Muscle layer of duodenum (tissue), 2 donors: Measurements from ENCODE around the gene CCM2L.

Experiments
- H3K27ac ChIP-seq: one replicate; pipeline ENCODE4 v1.7.0; 2013; ENCODE audit warnings: mild to moderate bottlenecking, low read length
- H3K27me3 ChIP-seq: one replicate; pipeline ENCODE4 v1.7.0; 2013; ENCODE audit warnings: low read depth, mild to moderate bottlenecking, control low read depth, low read length
- H3K36me3 ChIP-seq, 2 donors: one replicate each; pipeline ENCODE4 v1.7.0; 2013; ENCODE audit warnings: low read length in 2 of 2, control low read depth in 1 of 2, mild to moderate bottlenecking in 1 of 2; ENCODE audit not compliant: insufficient read depth in 2 of 2, control insufficient read depth in 1 of 2
- H3K4me1 ChIP-seq, 2 donors: one replicate each; pipeline ENCODE4 v1.7.0; 2013; ENCODE audit warnings: low read length in 2 of 2, mild to moderate bottlenecking in 2 of 2, control low read depth in 1 of 2, moderate library complexity in 1 of 2; ENCODE audit not compliant: insufficient read depth in 2 of 2, control insufficient read depth in 1 of 2
- H3K4me3 ChIP-seq, 2 donors: one replicate each; pipeline ENCODE4 v1.7.0; 2013; ENCODE audit warnings: low read length in 2 of 2, low read depth in 1 of 2, mild to moderate bottlenecking in 1 of 2
- H3K9me3 ChIP-seq, 2 donors: one replicate each; pipeline ENCODE4 v1.7.0; 2013; ENCODE audit warnings: low read length in 2 of 2, control low read depth in 1 of 2, mild to moderate bottlenecking in 1 of 2; ENCODE audit not compliant: control insufficient read depth in 1 of 2
- donor health status: healthy.

The CCM2L gene

DNA sequence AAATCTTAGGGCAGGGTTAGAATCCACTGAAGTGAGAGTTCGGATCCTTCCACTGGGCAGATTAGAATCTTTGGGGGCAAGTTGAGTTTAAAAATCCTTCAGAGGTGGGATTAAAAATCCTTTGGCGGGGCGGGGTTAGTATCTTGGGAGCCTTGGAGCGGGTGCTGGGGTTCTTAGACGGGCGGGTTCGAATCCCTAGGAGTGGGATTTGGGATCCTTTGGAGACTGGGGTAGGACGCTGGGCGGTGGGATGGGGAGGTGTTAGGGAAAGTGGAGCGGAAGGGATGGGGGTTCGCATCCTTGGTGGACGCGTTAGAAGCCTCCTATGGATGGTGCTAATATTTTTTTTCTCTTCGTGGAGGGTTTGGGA, 41.5 kb downstream of the CCM2L start:
- H3K27me3 ChIP-seq: peaks cover 24% of the 10 kb centered on the region
- H3K36me3 ChIP-seq: no peaks in the 10 kb centered on the region
- no peaks in the 10 kb centered on the region for H3K9me3 ChIP-seq
- peak overlapping the region in 1 of 2 donors; percentile 58 for H3K4me3 ChIP-seq
- peak overlapping the region; percentile 16 for H3K27ac ChIP-seq
- peaks cover 0 to 14% of the 10 kb centered on the region in 2 donors for H3K4me1 ChIP-seq

DNA sequence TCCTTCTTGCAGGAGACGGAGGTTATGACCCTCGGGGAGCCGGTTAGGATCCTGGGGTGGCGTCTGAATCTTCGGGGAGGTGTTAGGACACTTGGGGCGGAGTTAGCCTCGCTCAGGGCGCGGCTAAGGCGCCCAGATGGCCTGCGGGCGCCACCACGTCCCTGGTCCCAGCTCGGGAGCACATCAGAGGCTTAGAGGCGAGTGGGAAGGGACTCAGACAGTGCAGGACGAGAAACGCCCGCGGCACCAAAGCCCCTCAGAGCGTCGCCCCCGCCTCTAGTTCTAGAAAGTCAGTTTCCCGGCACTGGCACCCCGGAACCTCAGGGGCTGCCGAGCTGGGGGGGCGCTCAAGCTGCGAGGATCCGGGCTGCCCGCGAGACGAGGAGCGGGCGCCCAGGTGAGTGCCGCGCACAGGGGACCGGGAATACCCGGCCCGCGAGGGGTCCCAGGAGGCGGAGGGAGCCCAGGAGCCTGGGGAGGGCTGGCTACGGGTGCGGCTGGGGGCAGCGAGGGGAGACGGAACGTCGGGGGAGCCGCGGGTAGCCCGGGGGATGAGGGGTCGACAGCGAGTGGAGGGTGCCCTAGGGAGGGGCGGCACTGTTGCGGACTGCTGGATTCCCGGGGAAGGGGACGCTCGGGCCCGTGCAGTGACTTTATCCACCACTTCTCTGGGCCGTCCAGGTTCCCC, 42.0 kb downstream of the CCM2L start, which contains the start of gene HCK:
Gene HCK (plus strand): TSS at position 153 of the 688 bp plus-strand sequence.
- Histone ChIP-seq H3K4me3 (peak within 1 kb of the TSS; percentile 48 to 58), H3K27me3 (peaks cover 24% of the 10 kb centered on the region), H3K36me3 (no peaks in the 10 kb centered on the region), H3K27ac (peak within 1 kb of the TSS; percentile 16), H3K4me1 (peaks cover 0 to 14% of the 10 kb centered on the region in 2 donors), H3K9me3 (no peaks in the 10 kb centered on the region)

DNA sequence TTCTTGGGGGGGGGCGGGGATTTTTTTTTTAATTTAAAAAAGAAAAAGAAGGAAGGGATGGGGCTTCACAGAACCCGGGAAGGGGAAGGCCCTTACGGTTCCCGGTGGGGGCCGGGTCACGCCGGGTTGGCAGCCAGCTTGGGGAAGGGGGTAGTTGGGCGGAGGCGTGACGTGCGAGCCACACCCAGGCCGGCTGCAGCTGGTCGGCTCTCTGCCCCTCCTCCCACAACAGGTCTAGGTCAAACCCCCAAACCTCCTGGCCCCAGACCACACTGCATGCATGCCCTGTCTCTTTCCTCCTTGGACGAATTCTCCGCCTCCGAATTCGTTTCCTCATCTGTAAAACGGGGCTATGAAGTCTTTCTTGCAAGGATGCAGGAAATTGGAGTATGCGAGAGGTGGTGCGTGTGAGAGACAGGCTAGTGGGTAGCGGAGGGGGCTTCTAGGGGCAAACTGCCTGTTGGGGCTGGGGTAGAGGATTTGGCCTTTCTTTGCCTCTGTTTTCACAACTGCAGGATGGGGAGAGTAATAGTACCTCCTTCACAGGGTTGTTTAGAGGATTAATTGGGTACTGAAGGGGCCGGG, 42.6 kb downstream of the CCM2L start:
- Histone ChIP-seq H3K4me1 (peaks cover 0 to 14% of the 10 kb centered on the region in 2 donors), H3K36me3 (no peaks in the 10 kb centered on the region), H3K27me3 (peaks cover 24% of the 10 kb centered on the region), H3K4me3 (peak overlapping the region; percentile 48 to 58), H3K9me3 (no peaks in the 10 kb centered on the region), H3K27ac (no peak overlapping the region)

DNA sequence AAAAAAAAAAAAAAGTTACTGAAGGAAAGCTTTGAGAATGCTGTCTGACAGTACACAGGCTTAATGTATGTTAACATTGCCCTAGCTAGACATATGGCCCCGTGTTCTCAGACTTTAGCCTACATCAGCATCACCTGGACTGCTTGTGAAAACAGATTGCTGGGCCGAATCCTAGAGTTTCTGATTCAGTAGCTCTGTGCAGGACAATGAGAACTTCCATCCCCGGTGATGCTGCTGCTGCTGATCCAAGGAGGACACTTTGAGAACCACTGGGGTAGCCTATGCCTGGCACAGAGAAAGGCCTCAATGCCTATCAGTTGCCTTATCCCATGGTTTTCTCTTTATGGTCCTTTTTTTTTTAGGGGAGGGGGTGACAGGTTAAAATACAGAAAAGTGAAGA, 43.4 kb downstream of the CCM2L start:
- no peak overlapping the region for H3K4me3 ChIP-seq
- no peaks in the 10 kb centered on the region for H3K36me3 ChIP-seq
- H3K9me3 ChIP-seq: no peaks in the 10 kb centered on the region
- H3K4me1 ChIP-seq: peaks cover 0 to 14% of the 10 kb centered on the region in 2 donors
- no peak overlapping the region for H3K27ac ChIP-seq
- peaks cover 24% of the 10 kb centered on the region for H3K27me3 ChIP-seq

DNA sequence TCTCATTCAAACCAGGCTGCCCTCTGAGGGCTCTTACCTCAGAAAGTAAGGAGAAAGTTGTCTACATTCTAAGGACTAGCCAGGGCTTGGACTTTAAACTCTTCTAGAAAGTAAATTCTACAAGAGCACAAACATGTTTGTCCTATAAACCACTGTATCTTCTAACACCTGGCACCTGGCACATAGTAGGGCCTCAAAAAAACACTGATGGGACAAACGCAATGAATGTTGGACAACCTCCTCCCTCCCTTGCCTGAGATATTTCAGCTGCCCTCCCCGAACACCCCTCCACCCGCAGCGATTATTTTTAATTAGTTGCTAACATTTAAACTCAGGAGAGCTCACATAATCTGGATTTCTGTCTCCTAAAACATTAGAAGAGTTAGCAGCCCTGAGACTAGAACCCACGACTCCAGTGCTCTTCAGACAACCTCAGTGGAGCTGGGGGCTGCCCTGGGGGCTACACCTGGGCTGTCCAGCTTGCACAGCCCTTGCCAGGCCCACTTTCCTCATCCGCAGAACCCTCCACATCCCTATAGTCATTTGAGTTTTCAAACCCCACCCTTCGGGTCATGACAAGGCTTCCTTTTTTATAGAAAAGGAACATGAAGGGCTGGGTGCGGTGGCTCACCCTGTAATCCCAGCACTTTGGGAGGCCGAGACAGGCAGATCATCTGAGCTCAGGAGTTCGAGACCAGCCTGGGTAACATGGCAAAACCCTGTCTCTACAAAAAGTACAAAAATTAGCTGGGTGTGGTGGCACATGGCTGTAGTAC, 46.7 kb downstream of the CCM2L start:
- H3K27me3 ChIP-seq: peaks cover 16% of the 10 kb centered on the region

DNA sequence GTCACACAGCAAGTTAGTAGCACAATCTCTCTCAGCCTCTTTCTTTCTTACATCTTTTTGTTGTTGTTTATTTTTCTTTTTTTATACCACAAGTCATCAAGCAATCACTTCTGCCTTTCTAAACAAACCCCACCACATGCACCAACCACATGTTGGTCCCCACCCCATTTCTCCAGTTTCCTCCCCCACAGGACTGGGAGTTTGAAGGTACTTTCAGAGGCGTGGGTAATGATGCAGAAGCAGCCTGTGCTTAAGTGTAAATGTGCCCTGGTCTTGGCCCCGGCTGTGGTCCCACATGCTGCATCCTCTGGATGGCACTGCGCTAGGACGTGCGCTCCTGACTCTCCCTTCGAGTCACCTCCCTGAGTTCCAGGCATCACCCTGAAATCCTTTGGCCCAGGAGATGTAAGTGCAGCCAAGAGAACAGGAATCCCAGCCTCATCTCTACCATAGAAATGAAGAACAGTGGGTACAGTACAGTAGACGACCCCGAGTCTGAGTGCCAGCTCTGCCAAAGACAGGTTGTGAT, 47.5 kb downstream of the CCM2L start:
- H3K4me1 ChIP-seq: peaks cover 3 to 4% of the 10 kb centered on the region in 2 donors
- no peaks in the 10 kb centered on the region for H3K36me3 ChIP-seq
- no peak overlapping the region for H3K27ac ChIP-seq
- no peak overlapping the region for H3K4me3 ChIP-seq
- H3K9me3 ChIP-seq: no peaks in the 10 kb centered on the region
- peaks cover 8% of the 10 kb centered on the region for H3K27me3 ChIP-seq

More for the DNA sequence above, 46.7 kb downstream of the CCM2L start:
- Histone ChIP-seq H3K36me3 (no peaks in the 10 kb centered on the region), H3K27ac (no peak overlapping the region), H3K4me1 (peaks cover 4 to 11% of the 10 kb centered on the region in 2 donors), H3K9me3 (no peaks in the 10 kb centered on the region), H3K4me3 (no peak overlapping the region)

DNA sequence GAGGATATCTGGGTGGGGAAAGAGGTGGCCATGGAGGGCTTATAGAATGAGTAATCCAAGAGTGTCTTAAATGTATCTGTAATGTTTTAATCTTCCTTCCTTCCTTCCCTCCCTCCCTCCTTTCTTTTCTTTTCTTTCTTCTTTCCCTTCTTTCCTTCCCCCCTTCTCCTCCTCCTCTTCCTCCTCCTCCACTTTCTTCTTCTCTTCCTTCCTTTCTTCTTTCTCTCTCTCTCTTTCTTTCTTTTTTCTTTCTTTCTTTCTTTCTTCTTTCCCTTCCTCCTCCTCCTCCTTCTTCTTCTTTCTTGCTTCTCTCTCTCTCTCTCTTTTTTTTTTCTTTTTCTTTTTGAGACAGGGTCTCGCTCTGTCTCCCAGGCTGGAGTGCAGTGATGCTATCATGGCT, 49.0 kb downstream of the CCM2L start:
- Histone ChIP-seq H3K36me3 (no peaks in the 10 kb centered on the region), H3K27me3 (peaks cover 3% of the 10 kb centered on the region), H3K4me1 (peaks cover 1 to 4% of the 10 kb centered on the region in 2 donors), H3K27ac (no peak overlapping the region), H3K9me3 (no peaks in the 10 kb centered on the region), H3K4me3 (no peak overlapping the region)

DNA sequence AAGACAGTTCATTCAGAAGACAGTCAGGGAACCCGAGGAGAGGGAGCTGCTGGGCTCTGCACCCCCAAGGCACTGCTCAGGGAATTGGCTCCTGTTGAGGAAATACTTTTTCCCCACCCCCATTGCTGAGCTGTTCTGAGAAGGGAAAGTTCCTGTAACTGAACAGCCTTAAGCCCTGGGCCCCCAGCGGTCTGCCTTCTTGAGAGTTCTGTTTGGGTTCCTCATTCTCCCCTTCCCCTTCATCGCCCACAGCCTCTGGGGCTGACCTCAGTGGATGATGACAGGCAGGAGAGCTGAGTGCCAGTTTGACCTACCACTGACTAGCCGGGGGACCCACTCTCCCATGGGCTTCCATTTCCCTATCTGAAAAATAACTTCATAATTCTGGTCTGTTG, 52.5 kb downstream of the CCM2L start:
- Histone ChIP-seq H3K36me3 (no peaks in the 10 kb centered on the region), H3K4me3 (no peak overlapping the region), H3K4me1 (peaks cover 4 to 6% of the 10 kb centered on the region in 2 donors), H3K27me3 (peaks cover 3% of the 10 kb centered on the region), H3K27ac (peak overlapping the region; percentile 1), H3K9me3 (no peaks in the 10 kb centered on the region)

DNA sequence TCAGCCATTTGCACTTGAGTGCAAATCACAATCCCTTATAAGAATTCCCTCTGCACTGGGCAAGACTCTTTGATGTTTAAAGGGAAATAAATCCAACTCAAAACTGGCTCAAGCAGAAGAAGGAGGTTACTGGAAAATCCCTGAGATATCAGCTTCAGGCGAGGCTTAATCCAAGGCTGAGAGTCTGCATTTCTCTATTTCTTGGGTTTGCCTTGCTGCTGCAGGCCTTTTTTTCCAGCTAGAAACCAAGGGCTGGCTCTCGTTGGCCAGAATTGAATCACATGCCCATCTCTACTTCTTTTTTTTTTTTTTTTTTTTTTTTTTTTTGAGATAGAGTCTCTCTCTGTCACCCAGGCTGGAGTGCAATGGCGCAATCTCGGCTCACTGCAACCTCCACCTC, 53.5 kb downstream of the CCM2L start:
- Histone ChIP-seq H3K9me3 (no peaks in the 10 kb centered on the region), H3K36me3 (no peaks in the 10 kb centered on the region), H3K4me1 (peaks cover 4 to 6% of the 10 kb centered on the region in 2 donors), H3K27me3 (peaks cover 3% of the 10 kb centered on the region), H3K4me3 (no peak overlapping the region), H3K27ac (peak overlapping the region; percentile 1)

DNA sequence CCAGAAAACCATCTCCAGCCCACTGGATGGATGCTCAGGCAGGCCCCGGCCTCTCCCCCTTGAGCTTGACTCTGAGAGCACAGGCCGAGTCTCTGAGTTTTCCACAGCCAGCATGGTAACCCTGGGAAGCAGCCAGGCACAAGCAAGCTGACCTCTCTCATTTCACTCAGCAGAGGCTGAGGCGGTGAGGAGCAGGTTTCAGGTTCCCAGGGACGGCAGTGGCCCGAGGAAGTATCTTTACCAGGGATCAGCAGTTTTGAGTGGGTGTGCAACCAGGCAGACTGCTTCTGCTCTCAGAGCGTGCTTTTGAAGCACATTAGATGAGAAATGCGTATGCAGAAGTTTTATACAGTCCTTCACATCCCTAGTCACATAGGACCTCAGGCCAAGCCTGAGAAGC, 54.4 kb downstream of the CCM2L start:
- H3K4me3 ChIP-seq: no peak overlapping the region
- no peaks in the 10 kb centered on the region for H3K36me3 ChIP-seq
- no peaks in the 10 kb centered on the region for H3K9me3 ChIP-seq
- no peak overlapping the region for H3K27ac ChIP-seq
- peaks cover 3% of the 10 kb centered on the region for H3K27me3 ChIP-seq
- H3K4me1 ChIP-seq: peaks cover 4 to 6% of the 10 kb centered on the region in 2 donors

DNA sequence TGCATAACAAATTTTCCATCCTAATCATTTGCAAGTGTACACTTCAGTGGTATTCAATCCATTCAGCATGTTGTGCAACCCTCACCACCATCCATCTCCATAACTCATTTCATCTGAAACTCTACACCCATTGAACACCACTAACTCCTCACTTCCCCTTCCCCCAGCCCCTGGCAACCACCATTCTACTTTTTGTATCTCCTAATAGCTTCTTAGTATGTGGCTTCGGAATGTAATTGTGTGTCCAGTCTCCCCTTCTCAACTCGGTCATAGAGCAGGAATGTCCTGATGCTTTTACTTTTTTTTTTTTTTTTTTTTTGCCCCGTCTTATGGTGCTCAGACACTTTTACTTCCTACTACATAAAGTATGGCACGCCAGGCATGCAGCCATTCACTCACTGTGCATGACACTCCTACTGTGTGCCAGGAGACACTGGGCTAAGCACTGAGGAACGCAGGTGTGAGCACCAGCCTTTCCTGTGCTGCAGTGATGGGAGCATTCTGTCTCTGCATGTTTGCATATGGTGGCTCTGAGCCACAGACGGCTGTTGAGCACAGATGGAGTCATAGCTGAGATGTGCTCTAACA, 57.1 kb downstream of the CCM2L start:
- H3K27me3 ChIP-seq: no peaks in the 10 kb centered on the region
- no peak overlapping the region for H3K4me3 ChIP-seq
- no peak overlapping the region for H3K27ac ChIP-seq
- H3K4me1 ChIP-seq: peaks cover 0 to 6% of the 10 kb centered on the region in 2 donors
- no peaks in the 10 kb centered on the region for H3K9me3 ChIP-seq
- no peaks in the 10 kb centered on the region for H3K36me3 ChIP-seq
